ENCODE results near the gene ZNRF2.

DNA sequence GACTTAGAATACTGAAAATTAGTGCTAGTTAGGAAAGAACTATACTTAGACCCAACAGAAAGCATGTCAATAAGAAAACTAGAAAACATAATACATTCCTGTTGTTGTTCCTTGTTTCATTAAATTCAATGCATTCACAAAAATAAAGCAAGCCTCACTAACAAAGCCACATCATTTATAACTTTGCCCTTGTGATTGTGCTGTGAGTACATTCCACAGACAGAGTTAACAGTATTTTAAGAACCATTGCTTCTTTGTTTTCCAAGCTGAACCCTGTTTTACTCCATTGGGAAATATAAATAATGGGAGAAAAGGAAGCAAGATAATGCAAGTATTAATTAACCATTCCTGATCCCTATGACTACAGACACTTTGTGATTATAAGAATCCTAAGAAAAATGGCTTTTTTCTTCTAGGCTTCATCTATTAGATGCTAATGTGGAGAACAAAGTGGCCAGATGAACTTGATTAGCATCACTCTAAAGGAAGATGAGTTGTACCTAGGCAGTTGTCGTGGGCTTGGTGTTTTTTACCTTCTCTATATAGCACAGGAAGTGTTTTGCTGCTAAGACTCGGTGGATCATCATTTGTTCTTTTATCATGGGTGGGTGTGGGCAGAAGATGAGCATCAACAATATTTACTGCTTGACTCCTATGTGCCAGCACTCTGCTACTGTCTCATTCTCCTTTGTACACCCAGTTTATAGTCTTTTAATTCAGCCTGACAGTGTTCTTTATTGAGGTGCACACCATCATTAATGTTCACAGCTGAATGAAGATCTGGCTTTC, 34.2 kb upstream of the ZNRF2 start:
- no peak for TF ChIP-seq NFRKB (IDR thresholded peaks at IDR 0.05)
- no peak for TF ChIP-seq LEF1 (IDR thresholded peaks at IDR 0.05; ENCODE audit: borderline replicate concordance)
- TF ChIP-seq HDGF (IDR thresholded peaks at IDR 0.05; ENCODE audit: borderline replicate concordance), result no peak
- TF ChIP-seq FOXA1 (IDR thresholded peaks at IDR 0.05), result no peak
- TF ChIP-seq, protein P1, sequence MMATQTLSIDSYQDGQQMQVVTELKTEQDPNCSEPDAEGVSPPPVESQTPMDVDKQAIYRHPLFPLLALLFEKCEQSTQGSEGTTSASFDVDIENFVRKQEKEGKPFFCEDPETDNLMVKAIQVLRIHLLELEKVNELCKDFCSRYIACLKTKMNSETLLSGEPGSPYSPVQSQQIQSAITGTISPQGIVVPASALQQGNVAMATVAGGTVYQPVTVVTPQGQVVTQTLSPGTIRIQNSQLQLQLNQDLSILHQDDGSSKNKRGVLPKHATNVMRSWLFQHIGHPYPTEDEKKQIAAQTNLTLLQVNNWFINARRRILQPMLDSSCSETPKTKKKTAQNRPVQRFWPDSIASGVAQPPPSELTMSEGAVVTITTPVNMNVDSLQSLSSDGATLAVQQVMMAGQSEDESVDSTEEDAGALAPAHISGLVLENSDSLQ (IDR thresholded peaks at IDR 0.05), result no peak
- TF ChIP-seq L3MBTL2 (conservative IDR thresholded peaks at IDR 0.05), result no peak
- TF ChIP-seq SUZ12 (IDR thresholded peaks at IDR 0.05), result no peak
- TF ChIP-seq BHLHE40 (IDR thresholded peaks at IDR 0.05; ENCODE audit: borderline replicate concordance), result no peak
- no peak for TF ChIP-seq ZNF384 (IDR thresholded peaks at IDR 0.05)
- TF ChIP-seq SP1 (IDR thresholded peaks at IDR 0.05), result no peak
- no peak for TF ChIP-seq CTBP1 (IDR thresholded peaks at IDR 0.05; ENCODE audit: borderline replicate concordance)
- no peak for TF ChIP-seq FOXM1 (IDR thresholded peaks at IDR 0.05; ENCODE audit: borderline replicate concordance)
- no peak for TF ChIP-seq TARDBP (IDR thresholded peaks at IDR 0.05)
- TF ChIP-seq FOXK2 (IDR thresholded peaks at IDR 0.05), result no peak
